Nephron progenitor cell (in vitro differentiated cells): Measurements from ENCODE around the gene UCHL1.

ENCODE experiments used
- DNase-seq: peaks from one replicate; pipeline ENCODE4 v3.0.0; 2021
- H3K27ac Mint-ChIP-seq: 2 replicates; pipeline ENCODE4 v1.8.0; 2021; ENCODE audit warnings: mild to moderate bottlenecking, moderate library complexity, mixed read lengths
- H3K27me3 Mint-ChIP-seq: 2 replicates; pipeline ENCODE4 v1.8.0; 2021; ENCODE audit warnings: mild to moderate bottlenecking, low read depth, mixed read lengths; ENCODE audit not compliant: poor library complexity
- H3K36me3 Mint-ChIP-seq: 2 replicates; pipeline ENCODE4 v1.8.0; 2021; ENCODE audit warnings: low read depth, mixed read lengths
- H3K4me1 Mint-ChIP-seq: 2 replicates; pipeline ENCODE4 v1.8.0; 2021; ENCODE audit warnings: mixed read lengths
- H3K4me3 Mint-ChIP-seq: 2 replicates; pipeline ENCODE4 v1.8.0; 2021; ENCODE audit warnings: mild to moderate bottlenecking, moderate library complexity, mixed read lengths
- H3K9me3 Mint-ChIP-seq: 2 replicates; pipeline ENCODE4 v1.8.0; 2021; ENCODE audit warnings: mild to moderate bottlenecking, moderate library complexity, mixed read lengths
- TF ChIP-seq, protein P1 (sequence below): fragments of 200-600 bp; sonication (generic); IDR thresholded peaks from 2 replicates; pipeline ENCODE4 v1.5.0; 2021; ENCODE audit warnings: antibody characterized with exemption

UCHL1 gene

GRCh38 chr4:41287852-41288251 is 31.1 kb downstream of the UCHL1 start:
- H3K27me3 Mint-ChIP-seq: no peaks in the 10 kb centered on the region
- no peak overlapping the region for H3K27ac Mint-ChIP-seq
- peaks cover 20% of the 10 kb centered on the region for H3K4me1 Mint-ChIP-seq
- H3K36me3 Mint-ChIP-seq: peaks cover 4% of the 10 kb centered on the region
- TF ChIP-seq, protein P1, sequence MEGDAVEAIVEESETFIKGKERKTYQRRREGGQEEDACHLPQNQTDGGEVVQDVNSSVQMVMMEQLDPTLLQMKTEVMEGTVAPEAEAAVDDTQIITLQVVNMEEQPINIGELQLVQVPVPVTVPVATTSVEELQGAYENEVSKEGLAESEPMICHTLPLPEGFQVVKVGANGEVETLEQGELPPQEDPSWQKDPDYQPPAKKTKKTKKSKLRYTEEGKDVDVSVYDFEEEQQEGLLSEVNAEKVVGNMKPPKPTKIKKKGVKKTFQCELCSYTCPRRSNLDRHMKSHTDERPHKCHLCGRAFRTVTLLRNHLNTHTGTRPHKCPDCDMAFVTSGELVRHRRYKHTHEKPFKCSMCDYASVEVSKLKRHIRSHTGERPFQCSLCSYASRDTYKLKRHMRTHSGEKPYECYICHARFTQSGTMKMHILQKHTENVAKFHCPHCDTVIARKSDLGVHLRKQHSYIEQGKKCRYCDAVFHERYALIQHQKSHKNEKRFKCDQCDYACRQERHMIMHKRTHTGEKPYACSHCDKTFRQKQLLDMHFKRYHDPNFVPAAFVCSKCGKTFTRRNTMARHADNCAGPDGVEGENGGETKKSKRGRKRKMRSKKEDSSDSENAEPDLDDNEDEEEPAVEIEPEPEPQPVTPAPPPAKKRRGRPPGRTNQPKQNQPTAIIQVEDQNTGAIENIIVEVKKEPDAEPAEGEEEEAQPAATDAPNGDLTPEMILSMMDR: no peak
- no peak overlapping the region for H3K4me3 Mint-ChIP-seq
- peaks cover 20% of the 10 kb centered on the region for H3K9me3 Mint-ChIP-seq
- DNase-seq: no peak

- Mint-ChIP-seq H3K9me3 (peaks cover 24% of the 10 kb centered on the region), H3K4me1 (peaks cover 20% of the 10 kb centered on the region), H3K27ac (no peak overlapping the region), H3K36me3 (peaks cover 4% of the 10 kb centered on the region), H3K4me3 (no peak overlapping the region), H3K27me3 (no peaks in the 10 kb centered on the region)
- TF ChIP-seq, protein P1: no peak
- DNase-seq: no peak
These were observed 31.5 kb downstream of the UCHL1 start for GRCh38 chr4:41288254-41288653.

- Mint-ChIP-seq H3K27ac (peak overlapping the region; percentile 17), H3K4me1 (peaks cover 10% of the 10 kb centered on the region), H3K27me3 (no peaks in the 10 kb centered on the region), H3K9me3 (peaks cover 47% of the 10 kb centered on the region), H3K36me3 (peaks cover 4% of the 10 kb centered on the region), H3K4me3 (no peak overlapping the region)
- DNase-seq: no peak
- TF ChIP-seq, protein P1: no peak
These were observed 33.8 kb downstream of the UCHL1 start for GRCh38 chr4:41290479-41290878.

GRCh38 chr4:41294445-41295062 is 37.8 kb downstream of the UCHL1 start:
- TF ChIP-seq, protein P1: no peak
- no peak overlapping the region for H3K27ac Mint-ChIP-seq
- DNase-seq: no peak
- H3K4me3 Mint-ChIP-seq: no peak overlapping the region
- H3K36me3 Mint-ChIP-seq: no peaks in the 10 kb centered on the region
- H3K4me1 Mint-ChIP-seq: no peaks in the 10 kb centered on the region
- H3K9me3 Mint-ChIP-seq: peaks cover 34% of the 10 kb centered on the region
- H3K27me3 Mint-ChIP-seq: no peaks in the 10 kb centered on the region

GRCh38 chr4:41296995-41297394 is 40.3 kb downstream of the UCHL1 start:
- Mint-ChIP-seq H3K9me3 (peaks cover 36% of the 10 kb centered on the region), H3K4me1 (no peaks in the 10 kb centered on the region), H3K27ac (no peak overlapping the region), H3K4me3 (no peak overlapping the region), H3K36me3 (no peaks in the 10 kb centered on the region), H3K27me3 (no peaks in the 10 kb centered on the region)
- TF ChIP-seq, protein P1: no peak
- no peak for DNase-seq

DNA sequence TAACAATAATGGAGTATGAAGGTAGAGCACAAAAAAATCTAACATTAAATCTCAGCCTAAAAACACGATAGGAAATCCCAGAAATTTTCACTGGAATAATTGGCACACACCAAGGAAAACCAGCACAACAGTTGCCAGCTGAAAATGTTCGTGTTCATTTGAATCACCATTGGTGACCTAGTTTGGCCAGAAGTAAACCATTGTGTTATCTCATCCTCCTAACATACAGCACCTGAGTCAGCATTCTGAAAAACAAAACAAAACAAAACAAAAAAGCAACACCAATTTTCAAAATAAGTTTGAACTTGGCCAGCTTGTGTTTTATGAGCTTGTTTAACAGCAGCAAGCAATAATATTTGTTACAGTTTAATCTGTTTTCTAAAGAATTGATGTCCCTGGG is 41.1 kb downstream of the UCHL1 start:
- peaks cover 37% of the 10 kb centered on the region for H3K9me3 Mint-ChIP-seq
- no peak overlapping the region for H3K27ac Mint-ChIP-seq
- no peak overlapping the region for H3K4me3 Mint-ChIP-seq
- TF ChIP-seq, protein P1: no peak
- no peaks in the 10 kb centered on the region for H3K36me3 Mint-ChIP-seq
- no peaks in the 10 kb centered on the region for H3K4me1 Mint-ChIP-seq
- H3K27me3 Mint-ChIP-seq: no peaks in the 10 kb centered on the region
- no peak for DNase-seq
